GM18520 (cell line): ENCODE results near the gene KRTAP15-1.

Experiments used
- ATAC-seq: cut with Tn5 transposase; IDR thresholded peaks from one replicate; pipeline ENCODE4 v1.9.1; 2021; ENCODE audit not compliant: unreplicated experiment

Gene KRTAP15-1

GRCh38 chr21:30486180-30486579 lies 46.1 kb downstream of the KRTAP15-1 start:
- ATAC-seq: no peak

GRCh38 chr21:30487336-30487735 lies 47.3 kb downstream of the KRTAP15-1 start, which contains the start of gene KRTAP19-2:
TSS of gene KRTAP19-2 (minus strand) at chr21:30487436. CDS start at chr21:30487348, 88 bp downstream.
- no peak for ATAC-seq
